NCI-H1092 (cell line): Measurements from ENCODE around the gene SMAD4.
A peak's percentile ranks its signal among the peaks of the same experiment; 100 is the strongest.

ENCODE experiments used
- DNase-seq: peaks from one replicate; lab custom pipeline; 2025; lab: John Stamatoyannopoulos, UW

SMAD4 gene

GRCh38 chr18:51021226-51021965, 8.6 kb upstream of the SMAD4 start:
- DNase-seq = no peak

DNA sequence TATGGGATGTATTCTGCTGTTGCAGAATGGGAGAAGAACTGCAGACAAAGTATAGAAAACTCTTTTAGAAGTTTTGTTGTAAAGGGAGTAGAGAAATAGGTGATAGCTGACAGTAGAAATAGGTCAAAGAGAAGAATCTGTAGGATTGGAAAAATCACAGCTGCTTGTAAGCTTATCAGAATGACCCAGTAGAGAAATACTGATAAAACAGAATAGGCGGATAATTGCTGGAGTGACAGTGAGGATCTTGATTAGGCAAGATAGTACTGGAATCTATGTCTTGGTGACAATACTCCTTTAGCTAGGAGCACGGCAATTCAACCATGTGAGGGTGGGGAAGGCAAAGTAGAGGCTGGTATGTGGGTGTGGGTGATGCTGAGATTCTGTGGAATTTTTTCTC, 4.5 kb upstream of the SMAD4 start:
- no peak for DNase-seq

- no peak for DNase-seq
Observed at GRCh38 chr18:51028201-51028805, 1.7 kb upstream of the SMAD4 start.

- peak; percentile 50 for DNase-seq
Observed at GRCh38 chr18:51029378-51029693, 677 bp upstream of the SMAD4 start.

DNA sequence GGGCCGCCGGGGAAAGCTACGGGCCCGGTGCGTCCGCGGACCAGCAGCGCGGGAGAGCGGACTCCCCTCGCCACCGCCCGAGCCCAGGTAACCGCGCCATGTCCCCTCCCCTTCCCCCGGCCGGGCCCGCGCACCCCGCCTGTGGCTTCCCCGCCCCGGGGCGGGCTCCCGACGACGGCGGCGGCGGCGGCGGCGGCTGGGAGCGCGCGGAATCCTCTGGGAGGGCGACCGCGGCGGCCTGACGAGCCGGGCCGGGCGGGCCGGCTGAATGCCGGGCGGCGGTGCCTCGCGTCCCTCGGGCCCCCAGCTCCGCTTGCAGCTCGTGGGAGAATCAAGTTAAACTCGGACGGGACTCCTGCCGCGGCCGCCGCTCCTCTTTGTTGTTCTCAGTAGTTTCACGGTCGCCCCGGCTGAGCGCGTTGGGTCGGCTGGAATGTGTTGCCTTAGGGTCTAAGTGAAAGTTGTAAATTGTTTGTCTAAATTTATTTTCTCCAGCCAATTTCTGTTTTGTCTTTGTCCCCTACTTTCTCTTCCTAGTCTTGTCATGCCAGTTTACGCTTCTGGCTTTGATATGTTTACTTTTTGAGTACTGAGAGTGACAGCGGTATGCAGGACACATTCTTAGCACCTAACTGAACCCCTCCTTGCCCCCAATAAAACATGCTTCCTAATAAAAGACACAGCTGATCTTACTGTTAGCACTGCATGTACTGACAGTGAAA, 685 bp downstream of the SMAD4 start:
- DNase-seq = peak; percentile 32

DNA sequence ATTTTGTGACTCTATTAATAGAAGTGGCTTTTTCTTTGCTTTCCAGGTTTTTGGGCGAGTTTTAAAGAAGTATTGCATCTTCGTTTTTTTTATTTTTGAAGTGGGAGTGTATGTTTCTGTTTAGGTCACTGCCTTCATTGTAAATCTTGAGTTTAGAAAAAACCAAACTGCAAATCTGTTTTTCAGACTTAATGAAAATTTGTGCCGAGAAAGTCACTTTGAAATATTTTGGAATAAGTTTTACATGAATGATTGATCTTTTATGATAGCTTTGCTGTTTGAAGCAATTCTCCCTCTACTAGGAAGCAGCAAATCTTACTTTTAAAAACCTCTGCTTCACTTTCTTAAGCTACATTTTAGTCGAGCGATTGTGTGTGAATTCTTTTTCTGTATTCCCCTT, 2.2 kb downstream of the SMAD4 start:
- no peak for DNase-seq

- DNase-seq = no peak
Observed at GRCh38 chr18:51037230-51037629, 7.2 kb downstream of the SMAD4 start.

- DNase-seq = no peak
Observed at GRCh38 chr18:51038110-51038509, 8.1 kb downstream of the SMAD4 start.

DNA sequence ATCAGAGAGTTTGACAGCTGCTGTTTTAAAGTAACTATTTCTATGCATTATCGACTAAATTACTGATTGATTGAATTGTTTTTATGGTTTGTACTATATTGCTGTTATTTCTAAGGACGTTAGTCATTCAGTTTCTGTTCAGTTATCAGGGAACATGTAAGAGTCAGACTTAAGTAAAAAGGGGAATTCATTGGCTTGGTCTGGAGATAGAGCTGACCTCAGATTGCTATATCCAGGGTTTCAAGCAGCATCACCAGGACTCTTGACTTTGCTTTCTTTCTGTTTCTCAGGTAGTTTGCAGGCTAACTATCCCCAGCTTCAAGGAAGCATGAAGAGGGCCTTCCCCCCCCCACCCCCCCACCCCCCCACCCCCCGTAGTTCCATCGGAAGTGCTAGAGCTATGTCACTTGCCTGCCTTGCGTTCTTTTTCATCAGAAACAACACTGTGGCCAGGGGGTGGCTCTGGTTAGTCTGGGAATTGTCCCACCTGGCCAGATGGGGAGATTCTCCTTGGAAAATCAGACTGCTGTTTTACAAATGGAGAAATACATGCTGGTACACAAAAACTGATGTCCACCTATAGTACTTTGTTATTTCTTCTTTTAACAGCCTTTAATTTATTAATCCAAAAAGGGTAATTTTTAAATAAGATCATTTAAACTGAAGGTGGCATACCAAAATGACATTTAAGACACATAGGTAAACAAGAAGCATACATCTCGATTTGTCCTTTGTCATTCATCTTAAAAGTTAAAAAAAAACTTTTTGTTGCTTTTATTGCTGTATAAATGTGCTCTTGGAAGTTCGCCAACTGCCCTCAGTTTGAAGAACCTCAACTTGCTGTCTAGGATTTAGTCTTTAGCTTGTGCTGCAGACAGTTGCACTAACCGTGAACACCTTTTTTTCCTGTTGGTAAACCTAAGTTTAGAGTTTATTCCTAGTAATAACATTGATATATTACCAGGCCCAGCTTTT, 9.4 kb downstream of the SMAD4 start:
- DNase-seq = no peak

- no peak for DNase-seq
Observed at GRCh38 chr18:51041677-51042352, 11.8 kb downstream of the SMAD4 start.

DNA sequence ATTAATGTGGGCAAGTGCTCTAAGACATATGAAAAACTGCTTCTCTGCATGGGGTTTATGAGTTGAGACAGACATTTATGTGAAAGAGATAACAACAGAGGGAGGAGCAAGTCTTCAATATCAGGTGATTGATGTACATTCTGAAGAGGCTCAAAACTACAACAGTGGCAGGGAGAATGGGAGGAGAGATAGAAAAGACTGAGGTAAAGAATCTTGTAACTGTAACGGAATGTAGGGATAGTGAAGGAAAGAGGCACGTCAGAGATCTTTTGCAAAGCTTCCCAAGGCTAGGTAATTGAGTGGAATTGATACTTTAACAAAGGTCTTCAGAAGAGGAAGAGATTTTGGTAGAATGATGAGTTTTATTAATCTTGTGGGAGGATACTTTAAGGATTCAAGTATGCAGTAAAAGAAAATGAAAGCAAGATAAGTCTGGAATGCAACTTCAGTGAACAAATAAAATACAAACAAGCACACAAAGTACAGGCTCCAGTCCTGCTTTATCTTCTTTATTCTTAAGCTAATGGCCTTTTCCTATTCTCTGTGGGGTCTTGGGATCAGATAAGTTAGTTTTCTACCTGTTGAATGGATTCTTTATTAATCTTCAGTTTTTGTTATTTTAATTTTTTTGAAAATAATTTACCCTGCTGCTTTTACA, 15.0 kb downstream of the SMAD4 start:
- DNase-seq = no peak

- DNase-seq = no peak
Observed at GRCh38 chr18:51048190-51048589, 18.2 kb downstream of the SMAD4 start.

DNA sequence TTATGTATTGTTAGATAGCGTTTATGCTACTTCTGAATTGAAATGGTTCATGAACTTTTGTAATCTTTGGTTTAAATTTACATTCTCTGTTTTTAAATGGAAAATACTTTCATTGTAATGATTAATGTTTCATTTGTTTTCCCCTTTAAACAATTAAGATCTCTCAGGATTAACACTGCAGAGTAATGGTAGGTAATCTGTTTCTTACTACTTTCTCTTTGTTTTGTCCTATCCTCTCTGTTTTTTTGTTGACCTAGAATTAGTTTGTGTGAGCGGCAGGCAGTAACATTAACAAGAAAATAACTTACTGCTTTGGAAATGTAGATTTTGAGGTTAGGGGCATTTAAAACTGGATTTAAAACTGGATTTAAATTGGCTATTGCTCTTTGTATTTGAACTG, 19.1 kb downstream of the SMAD4 start:
- no peak for DNase-seq

DNA sequence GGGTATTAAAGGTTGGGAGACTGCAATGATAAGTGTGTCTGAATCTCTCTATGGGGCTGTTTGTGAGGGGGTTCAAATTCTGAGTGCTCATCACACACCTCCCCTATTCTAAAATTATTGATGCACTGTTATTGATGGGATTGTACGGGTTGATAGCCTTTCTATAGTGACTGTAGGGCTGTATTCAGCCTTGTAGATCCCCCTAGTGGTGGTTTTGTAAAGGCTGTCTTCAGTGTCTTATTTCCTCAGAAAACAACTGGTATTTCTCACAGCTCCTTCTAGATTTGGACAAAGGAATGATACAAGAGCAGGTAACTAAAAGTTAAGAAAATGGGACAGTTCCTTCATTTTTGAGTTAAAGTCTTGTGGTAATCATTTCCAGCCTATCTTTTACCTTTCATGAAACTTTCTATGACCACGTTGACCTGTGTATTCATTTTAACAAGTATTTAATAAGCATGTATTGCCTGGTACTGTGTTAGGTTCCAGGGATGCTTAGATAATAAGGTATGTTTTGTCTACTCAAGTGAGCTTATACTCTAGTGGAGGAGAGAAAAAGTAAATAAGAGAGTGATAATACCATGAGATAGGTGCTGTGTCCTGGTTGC, 21.2 kb downstream of the SMAD4 start:
- peak; percentile 10 for DNase-seq

GRCh38 chr18:51053814-51054213, 23.8 kb downstream of the SMAD4 start:
- no peak for DNase-seq

- no peak for DNase-seq
Observed at GRCh38 chr18:51054764-51055163, 24.8 kb downstream of the SMAD4 start.

GRCh38 chr18:51059969-51060368, 30.0 kb downstream of the SMAD4 start:
- DNase-seq = no peak

- DNase-seq = no peak
Observed at GRCh38 chr18:51064256-51064655, 34.2 kb downstream of the SMAD4 start.

- DNase-seq = no peak
Observed at GRCh38 chr18:51066273-51066672, 36.3 kb downstream of the SMAD4 start.

- no peak for DNase-seq
Observed at GRCh38 chr18:51068105-51068504, 38.1 kb downstream of the SMAD4 start.

GRCh38 chr18:51069885-51070284, 39.9 kb downstream of the SMAD4 start:
- DNase-seq = no peak
